Activated CD4-positive, alpha-beta T cell treated with anti-CD3 and anti-CD28 coated beads, Interleukin-2, amount 10 ng/mL, durations not matched to agents 7 days and 5 days (primary cell): ENCODE measurements around the gene HIKESHI. TPM values are rescaled to one million over a fixed set of nuclear protein-coding genes. Genes with fewer than 3 reads are reported as not detected.
"Not testable (repeated sequence)": the region's sequence is repeated elsewhere in the genome, so short reads cannot be mapped to it uniquely, and the experiment has no call there.

Experiments
- CTCF ChIA-PET: fragments of 350-600 bp; sonication (Branson Sonifier 250); formaldehyde crosslinking; loops from one replicate; lab custom pipeline; 2021; ENCODE audit warnings: antibody characterized with exemption; lab: Charles Lee
- POLR2A ChIA-PET: fragments of 350-600 bp; sonication (Branson Sonifier 250); formaldehyde crosslinking; loops from one replicate; lab custom pipeline; 2021; ENCODE audit warnings: antibody characterized with exemption; lab: Charles Lee
- DNase-seq: peaks from one replicate; pipeline ENCODE4 v3.0.0-alpha.2; 2020
- H3K27ac Mint-ChIP-seq: one replicate; pipeline ENCODE4 v1.8.0; 2021; ENCODE audit warnings: mild to moderate bottlenecking, moderate library complexity, mixed read lengths
- H3K27me3 Mint-ChIP-seq: one replicate; pipeline ENCODE4 v1.8.0; 2021; ENCODE audit warnings: mixed read lengths
- H3K36me3 Mint-ChIP-seq: one replicate; pipeline ENCODE4 v1.8.0; 2021; ENCODE audit warnings: low read depth, mixed read lengths
- H3K4me1 Mint-ChIP-seq: one replicate; pipeline ENCODE4 v1.8.0; 2021; ENCODE audit warnings: mixed read lengths
- H3K4me3 Mint-ChIP-seq: one replicate; pipeline ENCODE4 v1.8.0; 2021; ENCODE audit warnings: mild to moderate bottlenecking, moderate library complexity, mixed read lengths
- H3K9me3 Mint-ChIP-seq: one replicate; pipeline ENCODE4 v1.8.0; 2021; ENCODE audit warnings: mixed read lengths
- total RNA-seq, 2 experiments: library from RNA; stranded (reverse); gene quantifications; one replicate each; pipeline ENCODE4 v1.2.3, GENCODE V29; 2021

Gene HIKESHI
- total RNA-seq, 2 experiments from 2014 or later: 35.8 to 46.7 TPM

DNA sequence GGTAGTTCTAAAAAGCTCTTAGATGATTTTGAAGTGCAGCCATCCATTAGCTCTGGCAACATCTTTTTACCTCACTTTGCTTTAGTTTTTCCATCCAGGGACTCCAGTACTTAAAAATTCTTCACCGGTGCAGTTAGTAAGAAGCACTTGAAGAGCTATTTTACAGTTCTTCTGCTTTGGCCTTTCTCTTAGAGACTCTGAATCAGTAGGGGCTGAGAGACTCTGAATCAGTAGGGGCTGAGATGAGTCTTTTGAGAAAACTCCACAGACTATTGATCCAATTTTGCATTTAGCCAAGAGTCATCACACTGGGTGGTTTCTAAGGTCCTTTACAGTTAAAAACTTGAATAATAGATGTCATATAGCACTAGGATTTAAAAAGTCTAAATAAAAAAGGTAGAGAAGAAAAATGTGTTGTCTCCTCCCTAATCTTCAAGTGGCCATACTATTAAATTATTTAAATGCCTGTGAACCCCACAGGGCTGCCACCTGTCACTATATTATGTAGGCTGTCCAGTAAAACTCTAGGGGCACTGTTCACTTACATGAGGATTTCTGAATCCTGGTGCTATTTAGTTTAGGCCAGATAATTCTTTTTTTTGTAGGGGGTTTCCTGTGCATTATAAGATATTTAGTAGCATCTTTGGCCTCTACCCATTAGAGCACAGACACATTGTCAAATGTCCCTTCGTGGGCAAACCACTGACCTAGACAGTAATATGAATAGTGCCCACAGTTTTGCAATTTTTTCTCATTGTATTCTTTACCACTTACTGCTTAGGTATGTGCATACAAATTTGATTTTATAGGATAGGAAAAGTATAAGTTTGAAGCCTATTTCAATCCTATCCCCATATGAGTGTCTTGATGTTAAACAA lies 26.3 kb upstream of the HIKESHI start:
- DNase-seq: no peak
- H3K9me3 Mint-ChIP-seq: no peaks in the 10 kb centered on the region
- H3K4me3 Mint-ChIP-seq: no peak overlapping the region
- H3K4me1 Mint-ChIP-seq: peaks cover 14% of the 10 kb centered on the region
- ChIA-PET POLR2A (no interaction called here), CTCF (interaction anchor here (0.9 kb wide), 1 partner anchor 9 kb away, joined by 3 read pairs; no protein-coding TSS in a partner anchor)
- H3K27me3 Mint-ChIP-seq: no peaks in the 10 kb centered on the region
- no peak overlapping the region for H3K27ac Mint-ChIP-seq
- H3K36me3 Mint-ChIP-seq: peaks cover 84% of the 10 kb centered on the region

GRCh38 chr11:86277741-86278140 lies 24.3 kb upstream of the HIKESHI start:
- Mint-ChIP-seq H3K4me1 (peaks cover 16% of the 10 kb centered on the region), H3K36me3 (peaks cover 77% of the 10 kb centered on the region), H3K4me3 (no peak overlapping the region), H3K27ac (no peak overlapping the region), H3K27me3 (no peaks in the 10 kb centered on the region), H3K9me3 (no peaks in the 10 kb centered on the region)
- ChIA-PET CTCF (no interaction called here), POLR2A (no interaction called here)
- DNase-seq: no peak

- H3K9me3 Mint-ChIP-seq: no peaks in the 10 kb centered on the region
- POLR2A ChIA-PET: no interaction called here
- H3K4me3 Mint-ChIP-seq: no peak overlapping the region
- H3K4me1 Mint-ChIP-seq: peaks cover 16% of the 10 kb centered on the region
- no peaks in the 10 kb centered on the region for H3K27me3 Mint-ChIP-seq
- peaks cover 72% of the 10 kb centered on the region for H3K36me3 Mint-ChIP-seq
- CTCF ChIA-PET: interaction anchor here (0.8 kb wide), 1 partner anchor 314 kb away, joined by 3 read pairs; no protein-coding TSS in a partner anchor
- DNase-seq: no peak
- H3K27ac Mint-ChIP-seq: no peak overlapping the region
Observed at GRCh38 chr11:86278226-86278625, 23.8 kb upstream of the HIKESHI start.

DNA sequence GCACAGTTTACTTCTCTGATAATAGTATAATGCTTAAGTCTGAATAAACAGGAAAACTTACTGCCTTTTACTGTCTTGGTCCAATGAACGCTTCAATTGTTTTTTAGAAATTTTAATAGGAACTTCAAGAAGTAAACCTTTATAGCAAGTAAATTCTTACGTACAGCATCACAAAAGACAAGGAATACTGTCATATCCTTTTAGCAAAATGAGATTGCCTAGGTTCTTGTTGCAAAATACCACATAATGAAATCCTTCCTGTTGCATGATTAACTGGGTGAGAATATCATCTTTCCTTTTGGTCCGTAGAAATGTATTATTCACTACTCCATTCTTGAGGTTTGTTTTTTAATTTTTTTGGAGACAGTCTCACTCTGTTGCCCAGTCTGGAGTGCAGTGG lies 22.3 kb upstream of the HIKESHI start:
- Mint-ChIP-seq H3K4me1 (peaks cover 12% of the 10 kb centered on the region), H3K27ac (no peak overlapping the region), H3K9me3 (no peaks in the 10 kb centered on the region), H3K4me3 (no peak overlapping the region), H3K36me3 (peaks cover 71% of the 10 kb centered on the region), H3K27me3 (no peaks in the 10 kb centered on the region)
- ChIA-PET CTCF (interaction anchor here (1.1 to 1.4 kb wide), 2 partner anchors 15 to 64 kb away, joined by 3 read pairs; no protein-coding TSS in a partner anchor), POLR2A (no interaction called here)
- DNase-seq: no peak

DNA sequence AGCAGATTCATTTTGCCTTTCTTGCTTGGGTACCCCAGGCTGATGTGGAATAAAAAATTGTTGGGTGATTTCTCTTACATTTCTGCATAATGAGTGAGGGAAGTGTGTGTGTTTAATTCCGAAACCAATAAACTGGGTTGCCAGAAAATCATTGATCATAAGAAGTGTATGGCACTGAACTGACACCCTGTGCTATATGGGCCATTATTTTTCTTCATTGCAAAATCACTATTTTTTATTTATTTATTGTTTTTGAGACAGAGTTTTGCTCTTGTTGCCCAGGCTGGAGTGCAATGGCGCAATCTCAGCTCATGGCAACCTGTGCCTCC lies 14.6 kb upstream of the HIKESHI start:
- H3K4me3 Mint-ChIP-seq: peak overlapping the region; percentile 2

GRCh38 chr11:86288776-86289507 lies 13.1 kb upstream of the HIKESHI start:
- CTCF ChIA-PET: interaction anchor here (0.6 to 2.1 kb wide), 4 partner anchors 11 to 308 kb away, joined by 3 to 4 read pairs (median 4); no protein-coding TSS in a partner anchor
- Mint-ChIP-seq H3K27ac (no peak overlapping the region), H3K36me3 (peaks cover 9% of the 10 kb centered on the region), H3K9me3 (no peaks in the 10 kb centered on the region), H3K4me1 (peaks cover 54% of the 10 kb centered on the region), H3K27me3 (no peaks in the 10 kb centered on the region), H3K4me3 (no peak overlapping the region)
- DNase-seq: no peak
- POLR2A ChIA-PET: interaction anchor here (1.0 kb wide), 1 partner anchor 44 kb away, joined by 3 read pairs; the partner anchor contains the start of gene EED

More for the DNA sequence above, 14.6 kb upstream of the HIKESHI start:
- no peak for DNase-seq
- Mint-ChIP-seq H3K36me3 (peaks cover 17% of the 10 kb centered on the region), H3K27me3 (no peaks in the 10 kb centered on the region), H3K4me1 (peaks cover 44% of the 10 kb centered on the region), H3K27ac (peak overlapping the region; percentile 10), H3K9me3 (no peaks in the 10 kb centered on the region)
- ChIA-PET CTCF (interaction anchor here (0.6 kb wide), 1 partner anchor 54 kb away, joined by 7 read pairs; no protein-coding TSS in a partner anchor), POLR2A (no interaction called here)

DNA sequence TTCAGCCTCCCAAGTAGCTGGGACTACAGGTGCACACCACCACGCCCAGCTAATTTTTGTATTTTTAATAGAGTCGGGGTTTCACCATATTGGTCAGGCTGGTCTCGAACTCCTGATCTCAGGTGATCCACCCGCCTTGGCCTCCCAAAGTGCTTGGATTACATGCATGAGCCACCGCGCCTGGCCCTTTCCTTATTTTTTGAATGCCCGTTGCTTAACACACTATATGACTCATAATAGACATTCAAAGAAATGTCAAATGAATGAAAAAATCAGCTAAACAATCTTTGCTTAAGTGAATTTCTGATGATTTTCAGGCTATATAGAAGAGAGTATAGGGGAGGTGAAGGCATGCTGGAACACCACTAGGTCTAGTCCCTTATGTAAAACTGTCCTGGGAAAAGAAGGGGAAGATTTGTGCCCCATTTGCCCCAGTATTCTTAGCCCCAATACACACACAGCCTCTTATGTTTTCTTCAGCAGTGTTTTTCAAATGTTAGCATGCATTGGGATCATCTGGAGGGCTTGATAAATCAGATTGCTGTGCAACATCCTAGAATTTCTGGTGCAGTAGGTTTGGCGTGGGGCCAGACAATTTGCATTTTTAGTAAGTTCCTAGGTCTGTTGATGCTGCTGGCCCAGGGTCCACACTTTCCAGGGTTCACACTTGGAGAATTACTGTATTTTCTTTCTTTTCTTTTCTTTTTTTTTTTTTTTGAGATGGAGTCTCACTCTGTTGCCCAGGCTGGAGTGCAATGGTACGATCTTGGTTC lies 12.3 kb upstream of the HIKESHI start:
- not testable (repeated sequence) for H3K36me3 Mint-ChIP-seq, H3K9me3 Mint-ChIP-seq, DNase-seq, H3K4me3 Mint-ChIP-seq, H3K27ac Mint-ChIP-seq, H3K27me3 Mint-ChIP-seq
- ChIA-PET POLR2A (interaction anchor here (1.0 kb wide), 1 partner anchor 45 kb away, joined by 3 read pairs; the partner anchor contains the start of gene EED), CTCF (interaction anchor here (2.1 kb wide), 1 partner anchor 11 kb away, joined by 4 read pairs; no protein-coding TSS in a partner anchor)
- H3K4me1 Mint-ChIP-seq: peaks cover 56% of the 10 kb centered on the region

GRCh38 chr11:86291466-86292262 lies 10.4 kb upstream of the HIKESHI start:
- H3K4me1 Mint-ChIP-seq: peaks cover 50% of the 10 kb centered on the region
- ChIA-PET CTCF (interaction anchor here (0.6 to 2.8 kb wide), 15 partner anchors 9 to 514 kb away, joined by 3 to 18 read pairs (median 3); partner anchors contain the start of genes CCDC83 and HIKESHI), POLR2A (no interaction called here)
- H3K27ac Mint-ChIP-seq: no peak overlapping the region
- peak; percentile 70 for DNase-seq
- H3K4me3 Mint-ChIP-seq: no peak overlapping the region
- H3K9me3 Mint-ChIP-seq: no peaks in the 10 kb centered on the region
- H3K36me3 Mint-ChIP-seq: peaks cover 3% of the 10 kb centered on the region
- H3K27me3 Mint-ChIP-seq: peaks cover 2% of the 10 kb centered on the region

DNA sequence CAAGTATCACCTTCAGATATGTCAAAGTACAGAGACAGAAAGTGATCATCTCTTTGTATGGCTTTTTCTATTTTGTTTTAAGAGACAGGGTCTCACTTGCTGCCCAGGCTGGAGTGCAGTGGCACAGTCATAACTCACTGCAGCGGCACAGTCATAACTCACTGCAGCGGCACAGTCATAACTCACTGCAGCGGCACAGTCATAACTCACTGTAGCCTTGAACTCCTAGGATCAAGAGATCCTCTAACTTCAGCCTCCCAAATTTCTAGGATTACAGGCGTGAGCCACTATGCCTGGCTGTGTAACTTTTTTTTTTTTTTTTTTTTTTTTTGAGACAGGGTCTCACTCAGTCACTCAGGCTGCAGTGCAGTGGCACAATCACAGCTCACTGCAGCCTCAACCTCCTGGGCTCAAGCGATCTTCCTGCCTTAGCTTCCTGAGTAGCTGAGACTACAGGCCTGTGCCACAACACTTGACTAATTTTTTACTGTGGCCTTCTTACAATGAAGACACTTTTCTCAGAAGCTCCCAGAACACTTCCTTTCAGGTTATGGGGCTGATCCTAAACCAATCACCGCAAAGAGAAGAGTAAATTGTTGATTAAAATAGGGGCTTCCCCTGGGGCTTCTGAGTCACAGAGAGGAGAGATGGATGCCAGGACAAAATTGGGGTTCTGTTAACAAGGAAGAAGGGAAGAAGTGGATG lies 9.0 kb upstream of the HIKESHI start:
- Mint-ChIP-seq H3K27ac (peak overlapping the region; percentile 13), H3K4me3 (no peak overlapping the region), H3K4me1 (peaks cover 40% of the 10 kb centered on the region), H3K27me3 (peaks cover 2% of the 10 kb centered on the region), H3K9me3 (no peaks in the 10 kb centered on the region), H3K36me3 (no peaks in the 10 kb centered on the region)
- ChIA-PET CTCF (interaction anchor here (0.7 to 2.8 kb wide), 4 partner anchors 10 to 252 kb away, joined by 3 to 18 read pairs (median 4); partner anchors contain the start of gene HIKESHI), POLR2A (no interaction called here)
- peak; percentile 19 for DNase-seq

- Mint-ChIP-seq H3K36me3 (no peaks in the 10 kb centered on the region), H3K9me3 (no peaks in the 10 kb centered on the region), H3K4me3 (no peak overlapping the region), H3K4me1 (peaks cover 31% of the 10 kb centered on the region), H3K27ac (no peak overlapping the region), H3K27me3 (peaks cover 2% of the 10 kb centered on the region)
- ChIA-PET POLR2A (interaction anchor here (0.9 kb wide), 1 partner anchor 8 kb away, joined by 3 read pairs; the partner anchor contains the start of gene HIKESHI), CTCF (interaction anchor here (1.1 to 2.8 kb wide), 5 partner anchors 9 to 439 kb away, joined by 3 to 18 read pairs (median 6); partner anchors contain the start of genes CCDC83 and HIKESHI)
- DNase-seq: no peak
Observed at GRCh38 chr11:86294026-86294425, 8.0 kb upstream of the HIKESHI start.

- POLR2A ChIA-PET: no interaction called here
- Mint-ChIP-seq H3K27me3 (no peaks in the 10 kb centered on the region), H3K36me3 (peaks cover 10% of the 10 kb centered on the region), H3K4me1 (peaks cover 30% of the 10 kb centered on the region), H3K27ac (peak overlapping the region; percentile 93), H3K9me3 (peaks cover 2% of the 10 kb centered on the region), H3K4me3 (peak overlapping the region; percentile 100)
- CTCF ChIA-PET: interaction anchor here (0.6 to 1.4 kb wide), 4 partner anchors 10 to 260 kb away, joined by 3 to 8 read pairs (median 4); no protein-coding TSS in a partner anchor
- no peak for DNase-seq
Observed at GRCh38 chr11:86301742-86302091, 323 bp upstream of the HIKESHI start.
